Measurements from ENCODE around the gene HOXD8. TPM values are rescaled to one million over a fixed set of nuclear protein-coding genes. Genes with fewer than 3 reads are reported as not detected.
A peak's percentile ranks its signal among the peaks of the same experiment; 100 is the strongest.

Gene HOXD8
- total and polyA plus RNA-seq, 2 experiments from 2014 or later, result 19.7 to 27.8 TPM

DNA sequence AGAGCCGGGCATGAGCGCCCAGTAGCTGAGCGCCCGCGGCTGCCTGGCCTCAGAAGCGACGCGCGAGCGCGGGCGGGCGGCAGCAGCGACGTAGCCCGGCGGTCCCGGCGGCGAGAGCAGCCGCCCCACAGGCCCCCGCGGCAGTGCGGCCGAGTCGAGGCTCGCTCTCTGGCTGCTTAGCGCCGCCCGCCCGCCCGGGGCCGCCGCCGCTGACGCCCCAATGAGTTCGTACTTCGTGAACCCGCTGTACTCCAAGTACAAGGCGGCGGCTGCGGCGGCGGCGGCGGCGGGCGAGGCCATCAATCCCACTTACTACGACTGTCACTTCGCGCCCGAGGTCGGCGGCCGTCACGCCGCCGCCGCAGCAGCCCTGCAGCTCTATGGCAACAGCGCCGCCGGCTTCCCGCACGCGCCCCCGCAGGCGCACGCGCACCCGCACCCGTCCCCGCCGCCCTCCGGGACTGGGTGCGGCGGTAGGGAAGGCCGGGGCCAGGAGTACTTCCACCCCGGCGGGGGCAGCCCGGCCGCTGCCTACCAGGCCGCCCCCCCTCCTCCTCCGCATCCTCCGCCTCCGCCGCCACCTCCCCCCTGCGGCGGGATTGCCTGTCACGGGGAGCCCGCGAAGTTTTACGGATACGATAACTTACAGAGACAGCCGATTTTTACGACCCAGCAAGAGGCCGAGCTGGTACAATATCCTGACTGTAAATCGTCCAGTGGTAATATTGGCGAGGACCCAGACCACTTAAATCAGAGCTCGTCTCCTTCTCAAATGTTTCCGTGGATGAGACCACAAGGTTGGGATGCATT lies 847 bp downstream of the HOXD8 start:
- Histone ChIP-seq H4K20me1 (ENCODE audit: insufficient read depth) (no peaks in the 10 kb centered on the region), H3K9ac (peak overlapping the region; percentile 97), H3K9me3 (ENCODE audit: low read depth) (no peaks in the 10 kb centered on the region), H3K4me1 (ENCODE audit: insufficient read depth) (peaks cover 40% of the 10 kb centered on the region), H3K4me3 (peak overlapping the region; percentile 90), H3K79me2 (ENCODE audit: insufficient read depth) (peaks cover 73% of the 10 kb centered on the region), H3K27me3 (replicated peaks; ENCODE audit: insufficient read depth) (no peaks in the 10 kb centered on the region), H3K36me3 (ENCODE audit: low read depth) (no peaks in the 10 kb centered on the region), H2AFZ (peak overlapping the region; percentile 22), H3K27ac (peak overlapping the region; percentile 97), H3K9me2 (ENCODE audit: insufficient read depth) (no peaks in the 10 kb centered on the region), H3F3A (ENCODE audit: insufficient read depth) (peaks cover 62% of the 10 kb centered on the region), H3K4me2 (ENCODE audit: unreplicated experiment) (peak overlapping the region; percentile 100)
- TF ChIP-seq EZH2phosphoT487 (IDR thresholded peaks at IDR 0.05; ENCODE audit: insufficient read depth, low read depth) (no peak), EZH2 (IDR thresholded peaks at IDR 0.05; ENCODE audit: insufficient read depth, poor library complexity, severe bottlenecking) (no peak)
- in situ Hi-C loops (cut with MboI), result no loop called here
- WGBS, 2 experiments (ENCODE audit: low coverage in 1 of 2, low lambda C conversion rate in 2 of 2, missing lambda C conversion rate in 2 of 2), result 1 to 2% methylated on average over 9 to 74 of the region's 100 CpGs
- DNase-seq, result peak; percentile 86

DNA sequence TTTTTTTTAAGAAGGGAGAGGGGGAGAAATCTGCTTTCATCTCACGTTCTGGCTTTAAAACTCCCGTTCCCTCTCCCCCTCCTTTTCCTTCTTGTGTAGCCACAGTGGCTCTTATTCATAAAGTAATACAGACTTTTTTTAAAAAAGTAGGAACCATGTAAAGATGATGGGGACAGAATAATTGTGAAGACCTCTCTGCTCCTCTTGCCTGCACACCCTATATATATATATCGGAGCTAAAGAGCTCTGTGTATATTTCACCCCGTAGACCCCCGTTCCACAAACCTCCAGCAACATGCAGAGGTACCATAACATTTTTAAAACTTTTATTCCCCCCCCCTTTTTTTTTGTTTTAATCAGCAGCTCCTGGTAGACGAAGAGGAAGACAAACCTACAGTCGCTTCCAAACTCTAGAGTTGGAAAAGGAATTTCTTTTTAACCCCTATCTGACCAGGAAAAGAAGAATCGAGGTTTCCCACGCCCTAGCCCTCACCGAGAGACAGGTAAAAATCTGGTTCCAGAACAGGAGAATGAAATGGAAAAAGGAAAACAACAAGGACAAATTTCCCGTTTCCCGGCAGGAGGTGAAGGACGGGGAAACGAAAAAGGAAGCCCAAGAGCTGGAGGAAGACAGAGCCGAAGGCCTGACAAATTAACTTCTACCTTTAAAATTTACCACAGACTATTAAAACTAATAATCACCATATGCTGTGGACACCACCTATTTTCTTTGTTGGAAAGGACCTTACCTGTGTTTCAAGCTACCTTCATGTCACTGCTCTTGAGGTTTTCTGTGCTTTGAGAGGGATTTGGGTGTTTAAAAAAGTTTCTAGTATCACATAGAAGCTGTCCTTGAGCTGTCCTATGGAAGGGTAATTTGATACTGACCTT lies 1.7 kb downstream of the HOXD8 start:
- in situ Hi-C loops (cut with MboI), result no loop called here
- Histone ChIP-seq H3K4me3 (peak overlapping the region; percentile 90), H3K9me3 (ENCODE audit: low read depth) (no peaks in the 10 kb centered on the region), H3K4me2 (ENCODE audit: unreplicated experiment) (peak overlapping the region; percentile 100), H3K9me2 (ENCODE audit: insufficient read depth) (no peaks in the 10 kb centered on the region), H4K20me1 (ENCODE audit: insufficient read depth) (no peaks in the 10 kb centered on the region), H3K4me1 (ENCODE audit: insufficient read depth) (peaks cover 42% of the 10 kb centered on the region), H3K27ac (peak overlapping the region; percentile 97), H3K27me3 (replicated peaks; ENCODE audit: insufficient read depth) (no peaks in the 10 kb centered on the region), H3K9ac (peak overlapping the region; percentile 97), H3K79me2 (ENCODE audit: insufficient read depth) (peaks cover 80% of the 10 kb centered on the region), H3K36me3 (ENCODE audit: low read depth) (no peaks in the 10 kb centered on the region), H3F3A (ENCODE audit: insufficient read depth) (peaks cover 63% of the 10 kb centered on the region), H2AFZ (peak overlapping the region; percentile 22; the same call in 1 of the 2 replicates)
- DNase-seq, result peak; percentile 42
- TF ChIP-seq EZH2 (IDR thresholded peaks at IDR 0.05; ENCODE audit: insufficient read depth, poor library complexity, severe bottlenecking), result no peak
- TF ChIP-seq EZH2phosphoT487 (IDR thresholded peaks at IDR 0.05; ENCODE audit: insufficient read depth, low read depth), result no peak
- WGBS, 2 experiments (ENCODE audit: low coverage in 1 of 2, low lambda C conversion rate in 2 of 2, missing lambda C conversion rate in 2 of 2), result 2% methylated on average over 15 of the region's 15 CpGs

DNA sequence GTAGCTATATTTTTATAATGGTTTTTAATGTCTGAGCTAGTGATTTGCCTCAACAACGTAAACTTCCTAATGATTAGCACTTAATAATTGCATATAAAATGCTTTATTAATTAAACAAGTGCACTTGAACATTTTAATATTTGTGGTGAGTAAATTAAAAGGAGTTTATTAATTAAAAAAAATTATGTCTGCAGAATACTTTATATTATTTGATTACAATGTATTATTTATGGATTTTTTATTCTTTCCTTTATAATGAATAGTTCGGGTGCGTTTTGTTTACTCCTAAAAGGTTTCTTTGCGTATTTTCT lies 2.3 kb downstream of the HOXD8 start:
- H2AFZ ChIP-seq, result no peak overlapping the region
- WGBS, 2 experiments (ENCODE audit: low coverage in 1 of 2, low lambda C conversion rate in 2 of 2, missing lambda C conversion rate in 2 of 2), result 0% methylated on average over 4 of the region's 4 CpGs
- peaks cover 36% of the 10 kb centered on the region for H3K4me1 ChIP-seq (ENCODE audit: insufficient read depth)
- no peaks in the 10 kb centered on the region for H3K9me3 ChIP-seq (ENCODE audit: low read depth)
- peak overlapping the region; percentile 100 for H3K4me2 ChIP-seq (ENCODE audit: unreplicated experiment)
- no peaks in the 10 kb centered on the region for H4K20me1 ChIP-seq (ENCODE audit: insufficient read depth)
- H3K36me3 ChIP-seq (ENCODE audit: low read depth), result no peaks in the 10 kb centered on the region
- H3K4me3 ChIP-seq, result peak overlapping the region; percentile 90
- TF ChIP-seq EZH2 (IDR thresholded peaks at IDR 0.05; ENCODE audit: insufficient read depth, poor library complexity, severe bottlenecking), result no peak
- no peak for TF ChIP-seq EZH2phosphoT487 (IDR thresholded peaks at IDR 0.05; ENCODE audit: insufficient read depth, low read depth)
- H3K27ac ChIP-seq, result peak overlapping the region; percentile 97
- peaks cover 86% of the 10 kb centered on the region for H3K79me2 ChIP-seq (ENCODE audit: insufficient read depth)
- peaks cover 57% of the 10 kb centered on the region for H3F3A ChIP-seq (ENCODE audit: insufficient read depth)
- no peaks in the 10 kb centered on the region for H3K27me3 ChIP-seq (replicated peaks; ENCODE audit: insufficient read depth)
- peak overlapping the region; percentile 97 for H3K9ac ChIP-seq
- in situ Hi-C loops (cut with MboI), result no loop called here
- DNase-seq, result no peak
- no peaks in the 10 kb centered on the region for H3K9me2 ChIP-seq (ENCODE audit: insufficient read depth)
